Keratinocyte (primary cell): ENCODE measurements around the gene TMUB1.

ENCODE experiments used
- CTCF ChIP-seq, 3 experiments: IDR thresholded peaks in 1 of 3; conservative IDR thresholded peaks in 1 of 3; optimal IDR thresholded peaks in 1 of 3; 2 replicates in 2 of 3; 3 replicates in 1 of 3; pipeline versions ENCODE3 to v1.5.1; 2011; ENCODE audit warnings: low read length in 3 of 3, mild to moderate bottlenecking in 3 of 3, moderate library complexity in 2 of 3, control low read depth in 1 of 3, inconsistent platforms in 1 of 3; ENCODE audit not compliant: insufficient read depth in 2 of 3; ENCODE audit errors: extremely low read depth in 1 of 3
- EZH2 ChIP-seq: IDR thresholded peaks from one replicate; pipeline ENCODE4 v1.6.1; 2012; ENCODE audit warnings: inconsistent platforms, mild to moderate bottlenecking, low read length, moderate library complexity

DNA sequence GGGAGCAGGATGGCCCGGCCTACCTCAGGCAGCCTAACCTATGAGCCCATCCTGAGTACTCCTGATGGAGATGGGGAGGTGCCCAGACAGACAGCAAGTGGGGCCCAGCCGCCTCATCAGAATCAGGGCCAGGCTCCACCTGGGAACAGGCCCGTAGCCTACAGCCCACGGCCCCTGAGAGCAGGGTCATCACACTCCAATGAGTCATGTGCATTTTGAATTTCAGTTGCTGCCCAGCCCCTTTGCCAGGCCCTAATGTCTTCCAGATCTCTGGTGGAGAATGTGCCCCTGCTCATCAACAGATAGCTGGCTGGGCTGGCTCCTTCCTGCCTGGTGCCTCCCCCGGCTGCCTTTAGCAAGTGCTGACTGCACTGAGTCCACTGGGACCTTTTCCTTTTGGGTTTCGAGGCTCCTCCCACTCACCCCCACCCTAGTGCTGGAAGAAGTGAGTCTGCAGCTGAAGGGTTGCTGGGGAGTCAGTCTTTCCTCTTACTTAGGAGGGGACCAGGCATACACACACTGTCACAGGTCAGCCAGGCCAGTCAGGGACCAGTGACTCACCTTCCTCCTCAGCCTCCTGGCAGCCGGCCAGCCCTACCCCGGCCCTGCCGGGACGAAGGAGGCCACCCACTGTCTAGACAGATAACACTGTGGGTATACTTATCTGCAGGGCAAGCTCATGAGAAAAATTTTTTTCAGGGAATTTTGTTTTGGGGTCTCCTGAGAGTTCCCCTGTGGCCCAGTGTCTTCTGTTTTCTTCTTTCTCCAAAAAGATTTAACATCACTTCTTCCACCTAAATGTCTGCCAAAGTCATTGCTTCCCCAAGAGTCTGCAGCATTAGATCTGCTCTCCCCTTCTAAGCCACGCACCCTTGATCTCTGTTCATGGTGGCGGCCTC, 44.1 kb downstream of the TMUB1 start:
- TF ChIP-seq CTCF (optimal IDR thresholded peaks at IDR 0.05 in 1 of 3, IDR thresholded peaks at IDR 0.05 in 1 of 3, conservative IDR thresholded peaks at IDR 0.05 in 1 of 3; ENCODE audit: extremely low read depth in 1 of 3, insufficient read depth in 2 of 3, low read length in 3 of 3) (no peak), EZH2 (no peak)
